Endothelial cell of umbilical vein (primary cell): ENCODE results near the gene MC2R. TPM values are rescaled to one million over a fixed set of nuclear protein-coding genes. Genes with fewer than 3 reads are reported as not detected.

Experiments
- BruUV-seq: library from RNA; stranded (reverse); fragments of 400-500 nt; replicated peaks from 2 replicates; lab custom pipeline; 2021; lab: Mats Ljungman, UMichigan
- CTCF ChIA-PET: fragments of 300-600, 350-600 bp; sonication (Branson Sonifier 250); formaldehyde crosslinking; loops from one replicate; lab custom pipeline; 2021; ENCODE audit warnings: antibody characterized with exemption, inconsistent platforms; lab: Charles Lee
- POLR2A ChIA-PET: fragments of 300-600, 350-600 bp; sonication (Branson Sonifier 250); formaldehyde crosslinking; loops from one replicate; lab custom pipeline; 2021; ENCODE audit warnings: antibody characterized with exemption, inconsistent platforms; lab: Charles Lee
- DNase-seq: peaks from one replicate; pipeline ENCODE4 v3.0.0-alpha.2; 2011; ENCODE audit warnings: low read depth, low spot score
- FAIRE-seq: peaks from 2 replicates; lab custom pipeline; 2011; peaks lifted over from hg19 to GRCh38; lab: Jason Lieb, UNC
- H2AFZ ChIP-seq: 2 replicates; pipeline ENCODE4 v1.6.0; 2012; ENCODE audit warnings: low read depth, low read length, control low read depth, inconsistent platforms
- H3K27ac ChIP-seq: 2 replicates; pipeline ENCODE4 v1.5.1; 2011; ENCODE audit warnings: low read depth, mild to moderate bottlenecking, control low read depth, low read length, moderate library complexity; ENCODE audit not compliant: insufficient read depth
- H3K27me3 ChIP-seq, 2 experiments: 2 replicates each; pipeline versions ENCODE4 v1.6.0 to v1.6.1; 2011; ENCODE audit warnings: low read length in 2 of 2, mixed read lengths in 1 of 2; ENCODE audit not compliant: control insufficient read depth in 2 of 2, insufficient read depth in 2 of 2
- H3K36me3 ChIP-seq, 2 experiments: 2 replicates in 1 of 2; 3 replicates in 1 of 2; pipeline ENCODE4 v1.5.1; 2011; ENCODE audit warnings: low read length in 2 of 2, mild to moderate bottlenecking in 1 of 2, moderate library complexity in 1 of 2; ENCODE audit not compliant: control insufficient read depth in 2 of 2, insufficient read depth in 2 of 2; ENCODE audit errors: extremely low read depth in 1 of 2
- H3K4me1 ChIP-seq: 3 replicates; pipeline ENCODE4 v1.5.1; 2011; ENCODE audit warnings: mild to moderate bottlenecking, low read length; ENCODE audit not compliant: control insufficient read depth, insufficient read depth; ENCODE audit errors: extremely low read depth
- H3K4me2 ChIP-seq: 2 replicates; pipeline ENCODE4 v1.6.1; 2011; ENCODE audit warnings: low read length, control low read depth, mixed read lengths; ENCODE audit not compliant: insufficient read depth
- H3K4me3 ChIP-seq, 3 experiments: fragments of 200-600 bp in 1 of 3; sonication (generic), shearing (Covaris generic) in 1 of 3; replicated peaks in 1 of 3; 2 replicates each; pipeline ENCODE4 v1.5.1; 2011 to 2016; ENCODE audit warnings: control low read depth in 3 of 3, low read length in 3 of 3, mild to moderate bottlenecking in 2 of 3, inconsistent platforms in 1 of 3, low read depth in 1 of 3, moderate library complexity in 1 of 3; ENCODE audit not compliant: insufficient read depth in 1 of 3
- H3K79me2 ChIP-seq: 2 replicates; pipeline ENCODE4 v1.6.0; 2012; ENCODE audit warnings: low read length, inconsistent platforms; ENCODE audit not compliant: control insufficient read depth, insufficient read depth
- H3K9ac ChIP-seq: replicated peaks from 2 replicates; pipeline ENCODE3; 2011; ENCODE audit warnings: low read length, control low read depth; ENCODE audit not compliant: insufficient read depth; ENCODE audit errors: extremely low read depth
- H3K9me1 ChIP-seq: replicated peaks from 3 replicates; pipeline ENCODE4 v1.6.0; 2011; ENCODE audit warnings: mild to moderate bottlenecking, low read length; ENCODE audit not compliant: control insufficient read depth, insufficient read depth; ENCODE audit errors: extremely low read depth
- H3K9me3 ChIP-seq: replicated peaks from 2 replicates; pipeline ENCODE4 v1.5.1; 2012; ENCODE audit warnings: low read length, inconsistent platforms; ENCODE audit not compliant: control insufficient read depth, insufficient read depth
- H4K20me1 ChIP-seq: replicated peaks from 2 replicates; pipeline ENCODE3; 2011; ENCODE audit warnings: mild to moderate bottlenecking, low read length; ENCODE audit not compliant: control insufficient read depth, insufficient read depth; ENCODE audit errors: extremely low read depth
- EZH2 ChIP-seq: IDR thresholded peaks from 2 replicates; pipeline ENCODE4 v1.6.1; 2012; ENCODE audit warnings: borderline replicate concordance, low read depth, mild to moderate bottlenecking, moderate library complexity, low read length, inconsistent platforms; ENCODE audit not compliant: severe bottlenecking
- GATA2 ChIP-seq: IDR thresholded peaks from 2 replicates; pipeline ENCODE4 v1.7.0; 2011; ENCODE audit warnings: low read depth, mild to moderate bottlenecking, moderate library complexity, mixed read lengths, low read length; ENCODE audit not compliant: insufficient read length, insufficient read depth
- JUN ChIP-seq: IDR thresholded peaks from 2 replicates; pipeline ENCODE4 v1.6.1; 2011; ENCODE audit warnings: borderline replicate concordance, low read depth; ENCODE audit not compliant: insufficient read length, insufficient read depth
- MAX ChIP-seq: IDR thresholded peaks from 2 replicates; pipeline ENCODE4 v1.6.1; 2011; ENCODE audit not compliant: insufficient read depth, insufficient read length
- dilution Hi-C: fragments of 300-500 bp; cut with MboI; formaldehyde crosslinking; loops from one replicate; pipeline ENCODE4 v1.15.0; 2019; ENCODE audit warnings: low sequenced_read_pairs; ENCODE audit not compliant: extremely low pct_ligation_motif_present
- intact Hi-C: fragments of 100-400 bp; cut with micrococcal nuclease; formaldehyde crosslinking; loops from one replicate; pipeline ENCODE4 v1.10.0; 2022
- polyA plus RNA-seq, 4 experiments: library from polyadenylated mRNA; depleted of rRNA in 3 of 4; stranded (reverse) in 3 of 4; unstranded in 1 of 4; fragments of >200 nt; gene quantifications; 2 replicates each; pipeline versions ENCODE4 v1.2.1 to v1.2.3, GENCODE V29; 2011 to 2012; ENCODE audit warnings: missing spikeins in 1 of 4
- total RNA-seq: library from RNA; stranded (reverse); gene quantifications from 2 replicates; pipeline ENCODE4 v1.2.3, GENCODE V29; 2021
- TF ChIP-seq, protein P1 (sequence below), 2 donors: IDR thresholded peaks; 1 replicate in 1 of 2; 2 replicates in 1 of 2; pipeline ENCODE4 v1.5.1; 2011; ENCODE audit warnings: low read length in 2 of 2, mild to moderate bottlenecking in 2 of 2, moderate library complexity in 2 of 2, control low read depth in 1 of 2, inconsistent platforms in 1 of 2, low read depth in 1 of 2; ENCODE audit not compliant: insufficient read depth in 1 of 2; ENCODE audit errors: extremely low read depth in 1 of 2

The MC2R gene
- total and polyA plus RNA-seq, 2 donors (not counting 3 experiments of a cell fraction or from before 2014, with no cell fraction given): not detected

- Histone ChIP-seq H3K4me1 (no peaks in the 10 kb centered on the region), H3K9me1 (no peaks in the 10 kb centered on the region), H3K36me3 (no peaks in the 10 kb centered on the region), H2AFZ (no peak overlapping the region), H3K4me3 (no peak overlapping the region), H3K79me2 (no peaks in the 10 kb centered on the region), H3K27ac (no peak overlapping the region), H3K9me3 (no peaks in the 10 kb centered on the region), H3K4me2 (no peak overlapping the region), H3K9ac (no peak overlapping the region), H4K20me1 (no peaks in the 10 kb centered on the region), H3K27me3 (no peaks in the 10 kb centered on the region)
- dilution Hi-C loops (no loop called here), intact Hi-C loops (no loop called here)
- CTCF ChIA-PET: no interaction called here
- DNase-seq: no peak
- BruUV-seq: no TSS peak
- TF ChIP-seq EZH2 (no peak), JUN (no peak), GATA2 (no peak), MAX (no peak)
- TF ChIP-seq, protein P1, sequence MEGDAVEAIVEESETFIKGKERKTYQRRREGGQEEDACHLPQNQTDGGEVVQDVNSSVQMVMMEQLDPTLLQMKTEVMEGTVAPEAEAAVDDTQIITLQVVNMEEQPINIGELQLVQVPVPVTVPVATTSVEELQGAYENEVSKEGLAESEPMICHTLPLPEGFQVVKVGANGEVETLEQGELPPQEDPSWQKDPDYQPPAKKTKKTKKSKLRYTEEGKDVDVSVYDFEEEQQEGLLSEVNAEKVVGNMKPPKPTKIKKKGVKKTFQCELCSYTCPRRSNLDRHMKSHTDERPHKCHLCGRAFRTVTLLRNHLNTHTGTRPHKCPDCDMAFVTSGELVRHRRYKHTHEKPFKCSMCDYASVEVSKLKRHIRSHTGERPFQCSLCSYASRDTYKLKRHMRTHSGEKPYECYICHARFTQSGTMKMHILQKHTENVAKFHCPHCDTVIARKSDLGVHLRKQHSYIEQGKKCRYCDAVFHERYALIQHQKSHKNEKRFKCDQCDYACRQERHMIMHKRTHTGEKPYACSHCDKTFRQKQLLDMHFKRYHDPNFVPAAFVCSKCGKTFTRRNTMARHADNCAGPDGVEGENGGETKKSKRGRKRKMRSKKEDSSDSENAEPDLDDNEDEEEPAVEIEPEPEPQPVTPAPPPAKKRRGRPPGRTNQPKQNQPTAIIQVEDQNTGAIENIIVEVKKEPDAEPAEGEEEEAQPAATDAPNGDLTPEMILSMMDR (IDR thresholded peaks at IDR 0.05; ENCODE audit: extremely low read depth in 1 of 2, insufficient read depth in 1 of 2, low read depth in 1 of 2, low read length in 2 of 2): no peak
- POLR2A ChIA-PET: no interaction called here
- FAIRE-seq: no peak
Measured at GRCh38 chr18:13910501-13910900, 4.8 kb downstream of the MC2R start.
